GM12878 (cell line): Measurements from ENCODE around the gene MTF1.
"Not testable (repeated sequence)": the region's sequence is repeated elsewhere in the genome, so short reads cannot be mapped to it uniquely, and the experiment has no call there.

ENCODE experiments used
- EZH2 ChIP-seq: IDR thresholded peaks from 2 replicates; pipeline ENCODE4 v1.6.1; 2012; ENCODE audit warnings: low read depth, mild to moderate bottlenecking, control low read depth, inconsistent platforms, low read length, borderline replicate concordance; ENCODE audit not compliant: control insufficient read depth
- MYC ChIP-seq: IDR thresholded peaks from 2 replicates; pipeline ENCODE4 v1.6.1; 2011; ENCODE audit warnings: mild to moderate bottlenecking, low read length, moderate library complexity, inconsistent platforms; ENCODE audit not compliant: insufficient read depth, insufficient replicate concordance, insufficient read length, severe bottlenecking
- NFXL1 ChIP-seq: fragments of 450-650 bp; IDR thresholded peaks from 2 replicates; pipeline ENCODE4 v1.6.1; 2017; ENCODE audit warnings: antibody characterized with exemption, mild to moderate bottlenecking, borderline replicate concordance
- NR2C2 ChIP-seq: IDR thresholded peaks from 2 replicates; pipeline ENCODE4 v1.6.1; 2011; ENCODE audit warnings: borderline replicate concordance, low read depth; ENCODE audit not compliant: control insufficient read depth, insufficient read length
- POLR2AphosphoS5 ChIP-seq: IDR thresholded peaks from 2 replicates; pipeline ENCODE4 v1.6.1; 2011; ENCODE audit warnings: mild to moderate bottlenecking, low read length, inconsistent platforms
- TCF12 ChIP-seq: IDR thresholded peaks from 2 replicates; pipeline ENCODE4 v1.6.1; 2011; ENCODE audit warnings: low read depth, mild to moderate bottlenecking, low read length
- YY1 ChIP-seq: IDR thresholded peaks from 2 replicates; pipeline ENCODE4 v1.6.1; 2011; ENCODE audit warnings: low read depth, mild to moderate bottlenecking, low read length

GRCh38 chr1:37897563-37897962 lies 38.2 kb upstream of the MTF1 start:
- TF ChIP-seq TCF12, POLR2AphosphoS5, MYC, NFXL1, EZH2, NR2C2, YY1: not testable (repeated sequence)
